ENCODE measurements around the gene TTC28.
A peak's percentile ranks its signal among the peaks of the same experiment; 100 is the strongest.
"Not testable (repeated sequence)": the region's sequence is repeated elsewhere in the genome, so short reads cannot be mapped to it uniquely, and the experiment has no call there.

The TTC28 gene

GRCh38 chr22:28600546-28601143, 79.0 kb downstream of the TTC28 start:
- DNase-seq: peak; percentile 81

GRCh38 chr22:28599693-28600092, 79.9 kb downstream of the TTC28 start:
- no peak for DNase-seq

GRCh38 chr22:28597665-28598064, 82.0 kb downstream of the TTC28 start:
- no peak for DNase-seq

GRCh38 chr22:28594797-28595462, 84.7 kb downstream of the TTC28 start:
- DNase-seq: peak; percentile 82

- no peak for DNase-seq
Observed at GRCh38 chr22:28594076-28594796, 85.4 kb downstream of the TTC28 start.

GRCh38 chr22:28593299-28593698, 86.3 kb downstream of the TTC28 start:
- no peak for DNase-seq

GRCh38 chr22:28589102-28589750, 90.4 kb downstream of the TTC28 start:
- no peak for DNase-seq

- no peak for DNase-seq
Observed at GRCh38 chr22:28585324-28585723, 94.3 kb downstream of the TTC28 start.

- peak; percentile 25 for DNase-seq
Observed at GRCh38 chr22:28582806-28583205, 96.8 kb downstream of the TTC28 start.

GRCh38 chr22:28581016-28581415, 98.6 kb downstream of the TTC28 start:
- no peak for DNase-seq

- no peak for DNase-seq
Observed at GRCh38 chr22:28576162-28576561, 103.5 kb downstream of the TTC28 start.

GRCh38 chr22:28574159-28574788, 105.4 kb downstream of the TTC28 start:
- peak; percentile 72 for DNase-seq

GRCh38 chr22:28570696-28571373, 108.8 kb downstream of the TTC28 start:
- no peak for DNase-seq

GRCh38 chr22:28568974-28569373, 110.7 kb downstream of the TTC28 start:
- DNase-seq: not testable (repeated sequence)

GRCh38 chr22:28568099-28568498, 111.5 kb downstream of the TTC28 start:
- no peak for DNase-seq

GRCh38 chr22:28566920-28567499, 112.6 kb downstream of the TTC28 start:
- not testable (repeated sequence) for DNase-seq

- DNase-seq: no peak
Observed at GRCh38 chr22:28563636-28564035, 116.0 kb downstream of the TTC28 start.

GRCh38 chr22:28562324-28562723, 117.3 kb downstream of the TTC28 start:
- DNase-seq: peak; percentile 22

GRCh38 chr22:28560743-28561101, 118.9 kb downstream of the TTC28 start:
- not testable (repeated sequence) for DNase-seq

- DNase-seq: peak; percentile 88
Observed at GRCh38 chr22:28560046-28560742, 119.4 kb downstream of the TTC28 start.

- no peak for DNase-seq
Observed at GRCh38 chr22:28557184-28557583, 122.5 kb downstream of the TTC28 start.
